ENCODE measurements around the gene SND1.

Gene SND1

DNA sequence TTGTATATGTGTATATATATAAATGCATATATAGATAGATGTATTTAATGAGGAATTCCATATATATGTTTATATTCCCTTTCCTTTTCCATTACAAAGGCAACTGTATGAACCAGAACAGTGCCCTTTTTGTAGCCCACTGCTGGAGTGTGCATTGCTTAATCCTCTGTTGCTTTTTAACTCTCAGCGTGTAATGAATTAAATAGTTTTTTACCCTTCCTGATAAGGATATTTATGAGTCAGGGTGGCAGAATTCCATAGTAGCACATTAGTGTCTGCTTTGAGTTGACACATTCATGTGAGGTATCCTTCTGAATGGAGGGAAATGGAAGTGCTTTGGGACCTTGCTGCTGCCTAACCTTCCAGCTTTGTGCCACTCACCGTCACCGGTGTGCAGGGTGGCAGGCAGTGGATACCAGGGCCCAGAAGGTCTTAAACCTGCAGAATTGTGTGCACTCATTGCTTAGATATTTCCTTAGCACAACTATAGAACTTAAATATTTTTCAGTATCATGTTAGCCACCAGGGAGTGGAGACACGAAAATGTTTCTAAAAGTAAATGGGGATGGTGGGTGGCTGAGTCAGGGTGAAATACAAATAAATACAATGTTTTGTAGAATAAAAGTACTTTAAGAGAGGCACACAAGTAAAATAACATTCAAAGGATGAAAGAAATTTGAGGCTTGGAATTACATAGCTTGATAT lies 117.9 kb downstream of the SND1 start:
- in situ Hi-C loops (cut with MboI; ENCODE audit: low pct_unique_long_range_greater_than_20kb, low sequenced_read_pairs, unreplicated experiment) = no loop called here
- no peak for DNase-seq (ENCODE audit: low spot score)

GRCh38 chr7:127770885-127771284 lies 118.9 kb downstream of the SND1 start:
- no peak for TF ChIP-seq CTCF (IDR thresholded peaks at IDR 0.05; ENCODE audit: extremely low read depth, insufficient read depth, missing control alignments)
- in situ Hi-C loops (cut with MboI; ENCODE audit: low pct_unique_long_range_greater_than_20kb, low sequenced_read_pairs, unreplicated experiment) = no loop called here
- DNase-seq (ENCODE audit: low spot score) = no peak

More for the DNA sequence above, 117.9 kb downstream of the SND1 start:
- TF ChIP-seq CTCF (IDR thresholded peaks at IDR 0.05; ENCODE audit: extremely low read depth, insufficient read depth, missing control alignments) = no peak

GRCh38 chr7:127771707-127772106 lies 119.7 kb downstream of the SND1 start:
- in situ Hi-C loops (cut with MboI; ENCODE audit: low pct_unique_long_range_greater_than_20kb, low sequenced_read_pairs, unreplicated experiment) = no loop called here
- no peak for DNase-seq (ENCODE audit: low spot score)
- TF ChIP-seq CTCF (IDR thresholded peaks at IDR 0.05; ENCODE audit: extremely low read depth, insufficient read depth, missing control alignments) = no peak

DNA sequence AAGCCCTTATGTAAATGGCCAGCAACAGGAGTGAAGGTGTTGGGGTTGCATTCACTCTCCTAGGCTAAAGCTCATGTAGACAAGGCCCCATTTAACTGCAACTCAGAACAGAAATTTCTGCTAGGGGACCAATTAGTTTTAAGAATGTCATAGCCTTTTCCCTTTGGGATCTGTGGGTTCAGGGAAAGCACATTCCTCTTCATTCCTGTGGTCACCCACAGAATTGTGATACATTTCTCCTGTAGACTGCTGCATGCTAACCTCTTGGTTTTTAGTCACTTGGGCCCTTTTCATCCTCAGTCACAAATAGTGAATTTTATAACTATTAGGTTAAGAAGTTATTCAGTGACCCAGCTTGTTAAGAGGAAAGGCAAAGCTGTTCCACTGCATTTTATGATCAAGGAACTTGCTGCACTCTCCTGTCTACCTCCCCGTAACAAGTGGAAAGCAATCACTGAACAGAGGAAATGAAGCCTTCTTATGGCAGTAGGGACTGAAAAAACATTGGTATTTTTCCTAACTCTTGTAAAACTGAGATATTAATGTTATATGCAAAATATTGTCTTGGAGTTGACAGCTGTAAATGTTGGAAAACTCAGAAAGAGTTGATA lies 124.9 kb downstream of the SND1 start:
- in situ Hi-C loops (cut with MboI; ENCODE audit: low pct_unique_long_range_greater_than_20kb, low sequenced_read_pairs, unreplicated experiment) = no loop called here

GRCh38 chr7:127780489-127780888 lies 128.5 kb downstream of the SND1 start:
- no peak for TF ChIP-seq CTCF (IDR thresholded peaks at IDR 0.05; ENCODE audit: extremely low read depth, insufficient read depth, missing control alignments)
- in situ Hi-C loops (cut with MboI; ENCODE audit: low pct_unique_long_range_greater_than_20kb, low sequenced_read_pairs, unreplicated experiment) = no loop called here
- DNase-seq (ENCODE audit: low spot score) = no peak

More for the DNA sequence above, 124.9 kb downstream of the SND1 start:
- DNase-seq (ENCODE audit: low spot score) = no peak
- TF ChIP-seq CTCF (IDR thresholded peaks at IDR 0.05; ENCODE audit: extremely low read depth, insufficient read depth, missing control alignments) = no peak

- no peak for TF ChIP-seq CTCF (IDR thresholded peaks at IDR 0.05; ENCODE audit: extremely low read depth, insufficient read depth, missing control alignments)
These were observed 129.1 kb downstream of the SND1 start for GRCh38 chr7:127781081-127781480.

More at GRCh38 chr7:127781081-127781480, 129.1 kb downstream of the SND1 start:
- DNase-seq (ENCODE audit: low spot score) = no peak
- in situ Hi-C loops (cut with MboI; ENCODE audit: low pct_unique_long_range_greater_than_20kb, low sequenced_read_pairs, unreplicated experiment) = no loop called here
